Measurements from ENCODE around the gene STOML3. TPM values are rescaled to one million over a fixed set of nuclear protein-coding genes. Genes with fewer than 3 reads are reported as not detected.

Gene STOML3
- total and polyA plus RNA-seq, 8 donors = not detected

DNA sequence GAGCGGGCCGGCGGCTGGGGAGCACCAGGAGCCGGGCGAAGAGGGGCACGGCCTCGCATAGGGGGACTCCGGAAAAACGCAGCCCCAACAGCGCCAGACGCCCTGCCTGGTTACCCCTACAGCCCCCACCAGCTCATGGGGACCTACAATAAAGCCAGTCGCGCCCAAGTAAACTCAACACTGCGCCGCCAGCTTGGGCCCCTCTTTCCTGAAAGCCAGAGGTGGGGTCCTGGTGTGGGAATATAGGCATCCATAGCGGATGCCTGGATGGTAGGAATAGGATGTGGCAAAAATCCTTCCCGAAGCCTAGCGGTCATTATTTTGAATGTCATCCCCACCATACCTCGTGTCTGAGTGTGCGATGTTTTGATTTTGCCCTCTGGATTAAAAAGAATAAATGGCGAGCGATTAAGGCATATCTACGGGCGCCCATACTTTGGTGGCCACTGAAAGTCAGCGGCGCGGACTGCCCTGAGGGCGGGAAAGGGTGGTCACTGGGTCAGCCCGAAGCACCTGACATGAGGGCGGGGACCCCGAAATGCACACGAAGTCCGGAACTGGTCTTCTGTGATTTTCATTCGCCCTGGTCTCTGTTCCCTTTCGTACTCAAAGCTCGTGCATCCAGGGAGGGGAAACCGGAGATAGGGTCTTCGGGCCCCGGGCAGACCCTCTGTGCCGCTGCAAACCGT is 47.4 kb upstream of the STOML3 start, which contains the start of the genes NHLRC3 and PROSER1:
TSS of gene NHLRC3 (plus strand) at position 577 of the 689 bp plus-strand sequence. CDS start 184 bp downstream, outside the sequence.
TSS of gene PROSER1 (minus strand) at position 210 of the 689 bp plus-strand sequence. CDS start 847 bp downstream, outside the sequence.
- WGBS, 5 donors = 0 to 1% (median 0%) methylated on average over 26 to 41 of the region's 41 CpGs
- peaks cover 31 to 62% (median 48%) of the 10 kb centered on the region in 4 donors for H3K4me1 ChIP-seq
- H3K27ac ChIP-seq = peak within 1 kb of the TSS; percentile 85 to 95 (median 92)
- peaks cover 0 to 6% (median 1%) of the 10 kb centered on the region in 4 donors for H3K36me3 ChIP-seq
- H3K9me3 ChIP-seq = no peaks in the 10 kb centered on the region
- DNase-seq = peak; percentile 91 to 98
- TF ChIP-seq EP300 (IDR thresholded peaks at IDR 0.05) (no peak), POLR2AphosphoS5 (IDR thresholded peaks at IDR 0.05) (peak; percentile 33 to 80 (median 56))
- TF ChIP-seq, protein P1, sequence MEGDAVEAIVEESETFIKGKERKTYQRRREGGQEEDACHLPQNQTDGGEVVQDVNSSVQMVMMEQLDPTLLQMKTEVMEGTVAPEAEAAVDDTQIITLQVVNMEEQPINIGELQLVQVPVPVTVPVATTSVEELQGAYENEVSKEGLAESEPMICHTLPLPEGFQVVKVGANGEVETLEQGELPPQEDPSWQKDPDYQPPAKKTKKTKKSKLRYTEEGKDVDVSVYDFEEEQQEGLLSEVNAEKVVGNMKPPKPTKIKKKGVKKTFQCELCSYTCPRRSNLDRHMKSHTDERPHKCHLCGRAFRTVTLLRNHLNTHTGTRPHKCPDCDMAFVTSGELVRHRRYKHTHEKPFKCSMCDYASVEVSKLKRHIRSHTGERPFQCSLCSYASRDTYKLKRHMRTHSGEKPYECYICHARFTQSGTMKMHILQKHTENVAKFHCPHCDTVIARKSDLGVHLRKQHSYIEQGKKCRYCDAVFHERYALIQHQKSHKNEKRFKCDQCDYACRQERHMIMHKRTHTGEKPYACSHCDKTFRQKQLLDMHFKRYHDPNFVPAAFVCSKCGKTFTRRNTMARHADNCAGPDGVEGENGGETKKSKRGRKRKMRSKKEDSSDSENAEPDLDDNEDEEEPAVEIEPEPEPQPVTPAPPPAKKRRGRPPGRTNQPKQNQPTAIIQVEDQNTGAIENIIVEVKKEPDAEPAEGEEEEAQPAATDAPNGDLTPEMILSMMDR (IDR thresholded peaks at IDR 0.05) = peak in 1 of 7 experiments; percentile 12
- H3K27me3 ChIP-seq = no peaks in the 10 kb centered on the region
- peak within 1 kb of the TSS; percentile 80 to 93 (median 91) for H3K4me3 ChIP-seq
- intact Hi-C loops (cut with DNase I; ENCODE audit: low total_unique reads) = no loop called here

DNA sequence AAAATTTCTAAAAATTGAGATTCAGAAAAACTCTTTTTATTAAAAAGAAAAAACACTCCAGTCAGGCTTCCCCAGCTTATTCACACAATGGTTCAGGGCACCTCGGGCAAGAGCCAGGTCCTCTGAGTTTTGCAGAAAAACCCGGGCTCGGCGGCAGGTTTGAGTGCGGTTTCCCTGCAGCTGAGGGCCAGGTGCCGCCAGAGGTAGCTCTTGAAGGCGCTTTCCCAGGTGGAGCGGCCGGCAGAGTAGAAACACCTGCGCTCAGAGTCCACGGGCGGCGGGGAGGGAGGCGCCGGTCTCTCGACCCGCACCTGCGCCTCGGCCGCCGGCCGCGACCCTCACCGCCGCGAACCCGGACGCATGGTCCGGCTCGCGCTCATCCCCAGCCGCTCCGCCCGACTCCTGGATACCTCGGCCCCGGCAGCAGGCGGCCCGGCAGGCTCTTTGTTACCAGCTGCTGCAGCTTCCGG is 46.8 kb upstream of the STOML3 start:
- intact Hi-C loops (cut with DNase I; ENCODE audit: low total_unique reads) = no loop called here
- Histone ChIP-seq H3K9me3 (no peaks in the 10 kb centered on the region), H3K27ac (peak overlapping the region; percentile 85 to 95 (median 92)), H3K4me3 (peak overlapping the region; percentile 80 to 93 (median 91)), H3K36me3 (peaks cover 0 to 6% (median 0%) of the 10 kb centered on the region in 4 donors), H3K4me1 (peaks cover 31 to 67% (median 48%) of the 10 kb centered on the region in 4 donors), H3K27me3 (no peaks in the 10 kb centered on the region)
- no peak for DNase-seq
- no peak for TF ChIP-seq POLR2A (IDR thresholded peaks at IDR 0.05)
- TF ChIP-seq, protein P1 (IDR thresholded peaks at IDR 0.05) = no peak
- no peak for TF ChIP-seq EP300 (IDR thresholded peaks at IDR 0.05)
- no peak for TF ChIP-seq POLR2AphosphoS5 (IDR thresholded peaks at IDR 0.05)
- WGBS, 5 donors = 0 to 2% (median 0%) methylated on average over 14 to 39 of the region's 39 CpGs

DNA sequence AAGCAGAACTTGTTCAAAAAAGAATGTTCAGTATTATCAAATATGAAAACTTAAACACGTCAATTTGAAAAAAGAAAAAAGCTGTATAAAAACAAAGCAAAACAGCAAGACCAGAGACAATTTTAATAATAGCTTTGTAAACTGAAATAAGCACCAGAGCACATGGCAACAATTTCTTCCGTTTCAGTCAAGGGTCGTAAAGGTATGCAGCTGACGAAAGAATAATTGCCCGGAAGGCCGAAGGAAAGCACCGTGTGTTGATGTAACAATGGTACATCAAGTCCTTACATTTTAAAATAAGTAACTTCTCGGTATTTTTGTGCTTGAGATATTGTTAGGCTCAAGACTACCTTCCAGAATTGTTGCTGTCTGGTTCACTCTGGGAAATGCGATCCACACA is 45.6 kb upstream of the STOML3 start:
- peaks cover 0 to 4% (median 0%) of the 10 kb centered on the region in 4 donors for H3K36me3 ChIP-seq
- H3K27ac ChIP-seq = no peak overlapping the region
- DNase-seq = peak in 1 of 2 donors; percentile 56
- intact Hi-C loops (cut with DNase I; ENCODE audit: low total_unique reads) = no loop called here
- H3K4me3 ChIP-seq = peak overlapping the region; percentile 80 to 93 (median 91)
- peaks cover 31 to 76% (median 48%) of the 10 kb centered on the region in 4 donors for H3K4me1 ChIP-seq
- H3K9me3 ChIP-seq = no peaks in the 10 kb centered on the region
- H3K27me3 ChIP-seq = no peaks in the 10 kb centered on the region
- WGBS, 5 donors = 1 to 2% (median 1%) methylated on average over 9 of the region's 9 CpGs
- TF ChIP-seq EP300 (IDR thresholded peaks at IDR 0.05) = no peak
- TF ChIP-seq, protein P1 (IDR thresholded peaks at IDR 0.05) = no peak

DNA sequence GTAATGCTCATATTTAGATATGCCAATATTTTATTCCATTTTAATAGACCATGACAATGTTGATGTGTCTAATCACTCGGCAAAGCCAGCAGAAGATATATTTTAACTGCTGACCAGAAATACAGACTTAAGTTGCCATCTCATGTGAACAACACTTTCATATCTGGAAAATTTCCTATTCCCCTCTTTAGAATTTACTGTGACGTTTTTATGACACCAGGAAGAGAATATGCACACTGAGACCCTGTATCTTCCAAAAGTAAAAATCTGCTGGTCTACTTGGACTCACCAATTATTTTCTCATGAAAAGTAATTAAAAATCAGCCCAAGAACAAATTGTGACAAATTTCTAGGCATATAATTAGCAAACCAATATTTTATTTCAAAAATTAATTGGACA is 45.2 kb upstream of the STOML3 start:
- 9 to 21% (median 18%) methylated on average over 2 of the region's 2 CpGs for WGBS, 5 donors
- Histone ChIP-seq H3K9me3 (no peaks in the 10 kb centered on the region), H3K27ac (no peak overlapping the region), H3K4me1 (peaks cover 30 to 71% (median 47%) of the 10 kb centered on the region in 4 donors), H3K36me3 (peaks cover 0 to 6% (median 2%) of the 10 kb centered on the region in 4 donors), H3K4me3 (peak overlapping the region; percentile 80 to 93 (median 91)), H3K27me3 (no peaks in the 10 kb centered on the region)
- intact Hi-C loops (cut with DNase I; ENCODE audit: low total_unique reads) = no loop called here
- TF ChIP-seq POLR2A (IDR thresholded peaks at IDR 0.05) = no peak
- TF ChIP-seq, protein P1 (IDR thresholded peaks at IDR 0.05) = no peak
- TF ChIP-seq POLR2AphosphoS5 (IDR thresholded peaks at IDR 0.05) = no peak
- TF ChIP-seq EP300 (IDR thresholded peaks at IDR 0.05) = no peak
- no peak for DNase-seq

Measured in stomach (tissue), 9 donors.